ENCODE measurements around the gene PRKAR2A. TPM values are rescaled to one million over a fixed set of nuclear protein-coding genes. Genes with fewer than 3 reads are reported as not detected.

Gene PRKAR2A
- total and polyA plus RNA-seq, 10 of the 15 experiments (the other 5 are each of a cell fraction or from before 2014, with no cell fraction given): 9.8 to 46.2 (median 13.2) TPM

GRCh38 chr3:48857641-48858040 lies 10.0 kb upstream of the PRKAR2A start (continued):
- no peak for TF ChIP-seq ZNF207 (IDR thresholded peaks at IDR 0.05; ENCODE audit: borderline replicate concordance)
- no peak for TF ChIP-seq HDAC6 (IDR thresholded peaks at IDR 0.05; ENCODE audit: unreplicated experiment)
- TF ChIP-seq E2F8 (IDR thresholded peaks at IDR 0.05; ENCODE audit: low read depth, partially characterized antibody): no peak
- no peak for TF ChIP-seq ATF7 (IDR thresholded peaks at IDR 0.05; ENCODE audit: low read depth)
- no peak for TF ChIP-seq MYB (IDR thresholded peaks at IDR 0.05; ENCODE audit: borderline replicate concordance, low read depth, low read length)
- TF ChIP-seq EED (IDR thresholded peaks at IDR 0.05; ENCODE audit: low read depth): no peak

GRCh38 chr3:48856469-48856868 lies 8.8 kb upstream of the PRKAR2A start:
- H3K9me3 ChIP-seq (replicated peaks; ENCODE audit: control insufficient read depth, insufficient read depth, low read length): no peaks in the 10 kb centered on the region
- ATAC-seq (no peak), FAIRE-seq (no peak), DNase-seq (ENCODE audit: low read depth, low spot score) (no peak)
- BruUV-seq (replicated peaks): no TSS peak
- in situ Hi-C loops (cut with MboI): no loop called here
- peaks cover 3% of the 10 kb centered on the region; the same call in 1 of the 2 replicates for H3K4me1 ChIP-seq (ENCODE audit: control insufficient read depth, insufficient read depth, low read length)
- whole genome bisulfite sequencing (ENCODE audit: insufficient coverage, insufficient replicate concordance, low lambda C conversion rate, missing lambda C conversion rate): 95% methylated on average over 4 of the region's 4 CpGs
- no peak for TF ChIP-seq SPI1 (IDR thresholded peaks at IDR 0.05; ENCODE audit: borderline replicate concordance, insufficient read depth, low read depth, low read length)
- TF ChIP-seq CHD4 (IDR thresholded peaks at IDR 0.05): no peak
- TF ChIP-seq IKZF1 (conservative IDR thresholded peaks at IDR 0.05): no peak
- ChIA-PET SMC1A (ENCODE audit: uncharacterized antibody, unreplicated experiment) (interaction anchor here (0.6 to 1.5 kb wide), 3 partner anchors 25 to 107 kb away, joined by 3 to 5 read pairs (median 3); no protein-coding TSS in a partner anchor), POLR2A (interaction anchor here (0.7 to 2.9 kb wide), 2 partner anchors 9 to 40 kb away, joined by 3 to 11 read pairs; partner anchors contain the start of gene PRKAR2A), RAD21 (ENCODE audit: unreplicated experiment) (no interaction called here), CTCF (interaction anchor here (1.1 kb wide), 2 partner anchors 42 to 116 kb away, joined by 3 read pairs; no protein-coding TSS in a partner anchor)
- no peak overlapping the region for H3K4me3 ChIP-seq
- no peaks in the 10 kb centered on the region for H4K20me1 ChIP-seq (ENCODE audit: control insufficient read depth, insufficient read depth)
- no peaks in the 10 kb centered on the region for H3K79me2 ChIP-seq (ENCODE audit: control insufficient read depth, insufficient read depth, low read length)
- H2AFZ ChIP-seq (ENCODE audit: control insufficient read depth, low read depth, low read length): no peak overlapping the region
- H3K27me3 ChIP-seq (replicated peaks in 1 of 2; ENCODE audit: control insufficient read depth in 2 of 2, insufficient read depth in 2 of 2, low read length in 1 of 2): no peaks in the 10 kb centered on the region
- intact Hi-C loops (cut with micrococcal nuclease; ENCODE audit: unreplicated experiment): no loop called here
- no peak overlapping the region for H3K9ac ChIP-seq (ENCODE audit: control insufficient read depth, insufficient read depth, low read length)
- peaks cover 0 to 2% of the 10 kb centered on the region in 2 experiments; a peak in 2 of 4 replicates for H3K36me3 ChIP-seq (ENCODE audit: control insufficient read depth in 2 of 2, insufficient read depth in 2 of 2, low read length in 1 of 2)
- no peak overlapping the region for H3K27ac ChIP-seq (ENCODE audit: control insufficient read depth, insufficient read depth)
- H3K4me2 ChIP-seq (ENCODE audit: control insufficient read depth, insufficient read depth): no peak overlapping the region
